ENCODE measurements around the gene ASPHD1.

DNA sequence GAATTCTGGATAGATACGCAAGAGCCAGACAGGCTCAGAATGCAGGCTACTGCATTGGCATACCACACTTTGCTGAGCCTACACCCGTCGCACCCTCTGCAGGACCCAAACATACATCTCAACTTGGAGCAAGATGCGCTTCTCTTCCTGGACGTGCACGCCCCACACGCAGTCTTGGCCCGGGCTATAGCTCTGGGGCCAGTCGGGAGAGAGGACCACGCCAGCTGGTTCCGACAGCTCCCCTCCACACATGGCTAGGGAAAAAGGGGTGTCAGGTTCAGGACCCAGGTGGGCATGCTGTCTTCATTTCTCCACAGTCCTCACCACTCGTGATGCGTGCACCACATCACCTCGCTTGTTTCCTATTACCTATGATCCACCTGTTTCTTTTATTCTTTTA lies 22.1 kb upstream of the ASPHD1 start:
- no peak for TF ChIP-seq POLR2A (IDR thresholded peaks at IDR 0.05)
- TF ChIP-seq, protein P1, sequence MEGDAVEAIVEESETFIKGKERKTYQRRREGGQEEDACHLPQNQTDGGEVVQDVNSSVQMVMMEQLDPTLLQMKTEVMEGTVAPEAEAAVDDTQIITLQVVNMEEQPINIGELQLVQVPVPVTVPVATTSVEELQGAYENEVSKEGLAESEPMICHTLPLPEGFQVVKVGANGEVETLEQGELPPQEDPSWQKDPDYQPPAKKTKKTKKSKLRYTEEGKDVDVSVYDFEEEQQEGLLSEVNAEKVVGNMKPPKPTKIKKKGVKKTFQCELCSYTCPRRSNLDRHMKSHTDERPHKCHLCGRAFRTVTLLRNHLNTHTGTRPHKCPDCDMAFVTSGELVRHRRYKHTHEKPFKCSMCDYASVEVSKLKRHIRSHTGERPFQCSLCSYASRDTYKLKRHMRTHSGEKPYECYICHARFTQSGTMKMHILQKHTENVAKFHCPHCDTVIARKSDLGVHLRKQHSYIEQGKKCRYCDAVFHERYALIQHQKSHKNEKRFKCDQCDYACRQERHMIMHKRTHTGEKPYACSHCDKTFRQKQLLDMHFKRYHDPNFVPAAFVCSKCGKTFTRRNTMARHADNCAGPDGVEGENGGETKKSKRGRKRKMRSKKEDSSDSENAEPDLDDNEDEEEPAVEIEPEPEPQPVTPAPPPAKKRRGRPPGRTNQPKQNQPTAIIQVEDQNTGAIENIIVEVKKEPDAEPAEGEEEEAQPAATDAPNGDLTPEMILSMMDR (IDR thresholded peaks at IDR 0.05): no peak
